GM19043 (cell line): ENCODE data around the gene GAS2L2.
"Not testable (repeated sequence)": the region's sequence is repeated elsewhere in the genome, so short reads cannot be mapped to it uniquely, and the experiment has no call there.

Experiments used
- ATAC-seq: cut with Tn5 transposase; IDR thresholded peaks from one replicate; pipeline ENCODE4 v1.9.1; 2021; ENCODE audit warnings: low read depth; ENCODE audit not compliant: unreplicated experiment

GAS2L2 gene

DNA sequence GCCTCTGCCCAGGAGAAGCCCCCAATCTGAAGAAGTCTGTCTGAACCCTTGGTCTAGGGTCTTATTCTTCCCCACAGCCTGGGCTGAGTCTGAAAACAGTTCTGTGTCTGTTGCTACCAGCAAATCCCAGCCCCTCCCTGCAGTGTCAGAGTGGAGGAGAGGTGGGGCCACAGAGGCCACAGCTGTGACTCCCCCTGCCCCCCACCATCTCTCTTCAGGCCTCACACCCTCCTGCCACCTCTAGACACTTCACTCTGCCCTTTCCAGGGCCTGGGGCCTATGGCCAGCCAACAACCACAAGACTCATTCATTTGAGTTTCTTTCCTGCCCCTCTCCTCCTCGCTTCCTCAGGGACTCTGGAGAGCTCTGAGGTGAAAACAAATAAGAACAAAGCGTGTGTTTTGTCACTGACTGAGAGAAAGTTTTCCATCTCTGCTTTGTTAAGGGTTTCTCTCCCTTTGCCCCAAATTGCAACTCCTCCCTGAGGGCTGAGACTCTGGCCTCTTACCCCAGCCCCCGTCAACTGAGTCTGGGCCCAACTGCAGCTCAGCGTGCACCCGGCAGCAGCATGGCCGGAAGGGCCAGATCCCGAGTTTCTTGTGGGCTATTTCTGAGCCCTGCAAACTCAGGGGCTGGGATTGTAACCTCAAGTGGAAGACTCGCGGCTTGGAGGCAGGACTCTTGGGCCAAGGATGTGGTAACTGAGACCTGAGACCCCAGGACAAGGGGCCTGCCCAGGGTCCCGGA, 20.8 kb upstream of the GAS2L2 start:
- no peak for ATAC-seq

DNA sequence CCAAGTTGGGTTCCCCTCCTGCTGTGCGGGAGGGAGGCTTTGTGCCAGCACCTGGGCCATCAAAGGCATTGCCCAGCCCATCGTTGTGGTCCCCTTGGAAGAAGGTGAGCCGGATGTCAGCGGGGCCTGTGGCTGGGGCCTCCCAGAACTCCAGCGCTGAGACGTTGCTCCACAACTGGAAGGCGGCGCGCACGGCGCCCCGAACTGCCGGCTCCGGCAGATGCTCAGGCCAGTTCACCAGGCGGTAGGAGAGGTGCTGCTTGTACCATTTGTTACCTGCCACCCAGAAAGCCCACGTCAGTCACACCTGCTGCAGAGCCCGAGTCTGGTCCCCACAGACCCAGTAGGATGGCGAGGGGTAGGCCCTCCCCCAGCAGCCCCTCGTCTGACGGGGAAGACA, 20.1 kb upstream of the GAS2L2 start:
- ATAC-seq = no peak

- ATAC-seq = no peak
Measured at GRCh38 chr17:35769895-35770486, 17.0 kb upstream of the GAS2L2 start.

DNA sequence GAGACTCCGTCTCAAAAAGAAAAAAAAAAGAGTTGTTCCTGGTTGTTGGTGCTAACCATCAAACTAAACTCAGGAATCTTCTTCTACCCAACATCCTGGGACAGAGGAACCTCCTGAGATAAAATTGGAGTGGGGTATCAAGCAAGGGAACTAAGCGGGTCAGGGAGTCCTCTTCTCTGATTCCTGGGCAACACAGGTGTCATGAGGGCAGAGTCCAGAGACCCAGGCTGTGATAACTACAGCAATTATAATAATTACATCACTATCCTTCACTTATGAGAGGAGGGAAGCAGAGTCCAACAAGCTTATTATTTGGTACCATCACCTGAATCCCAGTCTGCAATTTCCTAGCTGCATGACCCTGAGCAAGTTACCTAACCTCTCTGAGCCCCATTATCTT, 15.8 kb upstream of the GAS2L2 start:
- ATAC-seq = no peak

DNA sequence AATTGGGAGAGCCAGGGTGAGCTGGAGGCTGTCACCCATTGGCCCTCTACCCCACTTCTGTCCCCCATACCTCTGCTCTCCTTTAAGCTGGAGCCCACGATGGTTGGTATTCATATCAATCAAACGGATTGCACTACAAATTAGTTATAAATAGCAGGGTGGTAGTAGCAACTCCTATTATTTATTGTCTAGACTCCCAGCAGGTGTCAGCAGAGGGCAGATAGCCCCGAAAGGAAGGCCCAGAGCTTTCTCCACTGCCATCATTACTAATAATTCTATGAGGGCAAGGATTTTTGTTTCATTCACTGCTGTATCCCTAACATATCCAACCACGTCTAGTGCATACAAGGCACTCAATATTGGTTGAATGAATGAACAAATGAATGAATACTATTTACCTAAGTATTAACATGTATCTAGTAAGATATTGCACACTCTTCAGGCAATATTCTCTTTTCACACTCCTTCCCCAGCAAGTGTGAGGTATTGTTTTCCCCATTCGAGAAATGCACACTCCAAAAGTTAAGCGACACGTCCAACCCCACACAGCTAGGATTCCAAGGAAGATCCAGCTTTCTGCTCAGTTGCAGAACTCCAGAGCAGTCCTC, 14.0 kb upstream of the GAS2L2 start:
- no peak for ATAC-seq

GRCh38 chr17:35766489-35766877, 13.4 kb upstream of the GAS2L2 start:
- no peak for ATAC-seq

DNA sequence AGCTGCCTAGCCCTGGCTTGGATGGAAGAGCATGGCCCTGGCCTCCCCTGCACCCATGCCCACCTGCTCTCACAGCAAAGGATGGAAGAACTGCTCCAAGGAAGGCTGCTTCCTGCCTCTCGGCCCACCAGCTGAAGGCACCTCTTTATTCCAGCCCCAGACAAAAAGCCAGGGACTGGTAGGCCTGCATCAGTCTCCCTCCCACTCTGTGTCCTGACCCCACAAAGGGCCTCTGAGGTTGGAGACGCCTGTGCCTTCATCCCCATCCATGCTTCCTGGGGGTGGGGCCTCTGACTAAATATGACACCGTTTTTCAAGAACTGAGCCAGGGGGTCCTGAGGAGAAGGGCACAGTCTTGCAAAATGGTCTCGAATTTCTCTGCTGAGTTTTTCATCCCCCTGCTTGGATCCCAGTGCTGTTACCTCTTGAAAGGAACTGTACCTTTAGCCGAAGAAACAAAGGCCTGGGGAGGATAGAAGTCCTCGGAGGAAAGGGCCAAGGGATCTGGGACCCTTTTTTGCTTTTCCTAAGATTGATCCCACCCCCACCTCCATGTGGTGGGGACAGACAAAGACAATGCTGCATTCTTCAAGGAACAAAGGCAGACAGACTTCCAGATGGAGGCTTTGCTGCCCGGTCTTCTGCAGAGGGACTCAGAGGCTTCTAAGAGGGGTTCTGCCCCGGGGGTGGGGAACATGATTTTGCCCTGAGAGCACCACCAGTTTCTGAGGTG, 12.9 kb upstream of the GAS2L2 start:
- no peak for ATAC-seq

- ATAC-seq = no peak
Measured at GRCh38 chr17:35765086-35765710, 12.2 kb upstream of the GAS2L2 start.

GRCh38 chr17:35764123-35764991, 11.3 kb upstream of the GAS2L2 start:
- peak; percentile 87 for ATAC-seq

GRCh38 chr17:35763767-35764122, 10.7 kb upstream of the GAS2L2 start:
- ATAC-seq = no peak

GRCh38 chr17:35761601-35762000, 8.6 kb upstream of the GAS2L2 start:
- ATAC-seq = no peak

DNA sequence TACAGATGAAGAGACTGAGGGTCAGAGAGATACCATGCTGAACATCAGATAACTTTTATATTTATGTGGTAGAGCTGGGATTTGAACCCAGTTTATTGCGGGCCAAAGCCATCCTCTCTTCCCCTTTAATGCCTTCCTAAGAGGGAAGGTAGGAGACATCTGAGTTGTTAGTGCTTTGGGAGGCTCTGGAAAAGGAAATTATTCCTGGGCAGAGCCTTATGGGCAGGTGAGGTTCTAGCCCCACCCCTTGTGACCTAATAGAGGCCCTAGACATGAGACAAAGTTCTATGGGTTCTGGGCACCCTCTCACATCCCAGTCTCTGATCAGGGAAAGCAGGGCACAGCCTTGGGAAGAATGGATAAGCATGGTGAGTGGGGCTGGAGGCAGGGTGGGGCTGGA, 7.5 kb upstream of the GAS2L2 start, which contains the start of gene C17orf50:
TSS of gene C17orf50 (plus strand) at position 301 of the 400 bp plus-strand sequence. CDS start at position 356, 55 bp downstream.
- no peak for ATAC-seq

DNA sequence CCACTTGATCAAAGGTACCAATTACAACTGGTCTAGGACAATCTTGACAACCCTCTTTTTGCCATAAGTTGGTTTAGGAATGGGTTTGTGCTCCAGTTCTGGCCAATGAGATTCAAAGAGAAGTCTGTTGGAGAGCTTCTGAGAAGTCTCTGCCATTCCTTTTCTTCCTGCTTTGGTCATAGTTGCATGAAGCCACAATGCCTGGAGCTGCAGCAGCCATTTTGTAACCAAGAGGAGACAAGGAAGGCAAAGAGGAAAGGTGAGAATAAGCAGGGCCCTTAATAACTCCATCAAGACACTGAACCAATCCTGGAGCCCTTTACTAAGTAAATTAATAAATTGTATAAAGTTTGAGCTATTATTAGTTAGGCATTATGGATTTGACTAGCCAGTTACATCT, 4.2 kb upstream of the GAS2L2 start:
- ATAC-seq = no peak

DNA sequence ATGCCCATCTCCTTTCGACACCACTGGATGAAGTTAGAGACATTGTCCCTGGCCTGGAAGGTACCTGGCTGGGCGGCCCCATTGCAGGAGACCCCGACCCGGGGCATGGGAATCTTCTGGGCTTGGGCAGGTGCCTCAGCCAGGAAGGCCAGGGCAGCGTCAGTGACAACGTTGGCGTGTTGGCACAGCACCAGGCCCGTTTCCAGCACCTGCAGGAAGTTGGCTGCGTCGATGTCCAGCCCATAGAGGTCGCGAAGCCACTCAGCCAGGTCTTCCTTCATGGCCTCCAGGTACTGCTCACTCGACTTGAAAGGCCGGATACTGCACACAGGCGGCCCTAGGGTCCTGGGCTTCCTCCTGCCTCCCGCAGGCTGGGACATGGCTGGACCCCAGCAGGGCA, 568 bp downstream of the GAS2L2 start:
- no peak for ATAC-seq

DNA sequence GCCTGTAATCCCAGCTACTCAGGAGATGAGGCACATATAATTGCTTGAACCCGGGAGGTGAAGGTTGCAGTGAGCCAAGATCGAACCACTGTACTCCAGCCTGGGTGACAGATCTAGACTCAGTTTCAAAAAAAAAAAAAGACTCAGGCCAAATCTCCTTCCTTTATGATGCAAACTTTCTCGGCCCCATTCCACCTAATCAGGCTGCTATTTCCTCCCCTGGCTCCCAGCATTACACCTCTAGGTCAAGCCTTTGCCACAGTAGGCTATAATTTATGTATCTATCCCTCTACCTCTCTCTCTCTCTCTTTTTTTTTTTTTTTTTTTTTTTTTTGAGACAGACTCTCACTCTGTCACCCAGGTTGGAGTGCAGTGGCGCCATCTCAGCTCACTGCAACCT, 1.5 kb downstream of the GAS2L2 start:
- ATAC-seq = not testable (repeated sequence)

GRCh38 chr17:35750526-35751395, 2.3 kb downstream of the GAS2L2 start:
- ATAC-seq = no peak

- ATAC-seq = no peak
Measured at GRCh38 chr17:35749560-35750412, 3.3 kb downstream of the GAS2L2 start.

- no peak for ATAC-seq
Measured at GRCh38 chr17:35748979-35749378, 4.1 kb downstream of the GAS2L2 start.
